Mononuclear cell (primary cell): Measurements from ENCODE around the gene SAMD13. TPM values are rescaled to one million over a fixed set of nuclear protein-coding genes. Genes with fewer than 3 reads are reported as not detected.

Experiments
- H3K27me3 ChIP-seq: 2 replicates; pipeline ENCODE4 v1.6.0; 2011; ENCODE audit warnings: low read length, control low read depth; ENCODE audit not compliant: insufficient read depth
- H3K4me1 ChIP-seq: 2 replicates; pipeline ENCODE4 v1.5.1; 2011; ENCODE audit warnings: mild to moderate bottlenecking, low read length, control low read depth; ENCODE audit not compliant: insufficient read depth
- H3K4me3 ChIP-seq: 2 replicates; pipeline ENCODE4 v1.5.1; 2011; ENCODE audit warnings: mild to moderate bottlenecking, low read length, moderate library complexity
- H3K9me3 ChIP-seq: 2 replicates; pipeline ENCODE4 v1.5.1; 2011; ENCODE audit warnings: low read depth, mild to moderate bottlenecking, control low read depth, low read length
- total RNA-seq: library from RNA; depleted of rRNA; stranded (reverse); fragments of >200 nt; gene quantifications from one replicate; pipeline ENCODE4 v1.2.3, GENCODE V29; 2012

Gene SAMD13
- total RNA-seq, 1 donor = 0.31 TPM

DNA sequence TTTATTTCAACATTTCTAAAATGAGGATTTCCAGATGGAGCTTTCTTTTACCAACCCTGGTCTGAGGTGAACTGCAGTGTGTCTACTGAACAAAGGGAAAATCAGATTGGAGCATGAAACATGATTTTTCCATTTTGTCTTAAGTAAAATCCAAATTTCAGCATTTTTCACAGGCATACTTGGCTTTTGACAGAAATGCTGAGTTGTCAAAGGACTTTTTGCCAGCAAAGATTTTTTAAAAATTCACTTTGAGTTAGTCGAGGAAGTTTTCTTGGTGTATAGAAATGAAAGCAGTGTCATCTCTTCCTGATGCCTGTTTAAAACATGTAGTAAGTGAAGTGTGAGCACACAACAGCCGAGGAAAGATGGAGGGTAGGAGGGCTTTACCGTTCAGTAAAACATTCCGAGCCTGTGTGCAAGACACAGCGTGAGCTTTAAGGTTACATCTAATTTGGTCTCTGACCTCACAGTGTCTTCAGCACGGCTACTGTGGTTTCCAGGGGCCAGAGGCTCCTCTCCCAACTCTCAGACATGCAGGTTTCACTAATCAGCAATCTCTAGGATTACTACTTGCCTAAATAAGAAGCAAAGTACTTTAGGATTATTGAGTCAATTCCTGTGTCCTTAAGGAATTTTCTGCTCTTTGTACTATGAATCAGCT is 45.9 kb downstream of the SAMD13 start:
- Histone ChIP-seq H3K9me3 (no peaks in the 10 kb centered on the region), H3K27me3 (no peaks in the 10 kb centered on the region), H3K4me1 (no peaks in the 10 kb centered on the region), H3K4me3 (no peak overlapping the region)

DNA sequence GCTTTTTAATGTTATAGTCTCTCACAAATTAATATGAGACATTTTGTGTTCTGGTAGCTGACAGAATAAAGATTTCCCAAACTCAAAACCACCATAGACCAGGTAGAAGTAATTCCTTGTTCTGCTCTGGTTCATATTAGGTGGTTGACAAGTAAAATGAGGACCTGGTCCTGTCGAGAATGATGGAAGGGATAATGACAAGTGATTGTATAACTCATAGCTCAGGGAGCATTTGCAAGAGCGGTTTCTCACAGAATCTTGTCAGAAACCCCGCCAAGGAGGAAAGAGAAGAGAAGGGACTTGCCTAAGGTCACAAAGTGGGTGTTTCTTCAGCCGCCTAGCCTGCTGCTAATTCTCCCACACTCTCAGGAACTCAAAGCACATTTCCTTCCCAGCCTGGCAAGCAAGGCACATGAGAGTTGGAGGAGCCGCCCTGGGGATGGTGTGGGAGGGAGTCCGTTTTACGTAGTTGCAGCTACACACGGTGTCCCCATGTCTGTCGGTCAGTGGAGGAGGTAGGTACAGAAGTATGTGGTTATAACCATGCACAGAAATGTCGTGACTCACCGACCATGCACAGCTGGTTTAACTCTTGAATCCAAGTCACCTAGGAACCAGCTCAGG is 46.5 kb downstream of the SAMD13 start:
- Histone ChIP-seq H3K9me3 (no peaks in the 10 kb centered on the region), H3K27me3 (no peaks in the 10 kb centered on the region), H3K4me1 (no peaks in the 10 kb centered on the region), H3K4me3 (no peak overlapping the region)

DNA sequence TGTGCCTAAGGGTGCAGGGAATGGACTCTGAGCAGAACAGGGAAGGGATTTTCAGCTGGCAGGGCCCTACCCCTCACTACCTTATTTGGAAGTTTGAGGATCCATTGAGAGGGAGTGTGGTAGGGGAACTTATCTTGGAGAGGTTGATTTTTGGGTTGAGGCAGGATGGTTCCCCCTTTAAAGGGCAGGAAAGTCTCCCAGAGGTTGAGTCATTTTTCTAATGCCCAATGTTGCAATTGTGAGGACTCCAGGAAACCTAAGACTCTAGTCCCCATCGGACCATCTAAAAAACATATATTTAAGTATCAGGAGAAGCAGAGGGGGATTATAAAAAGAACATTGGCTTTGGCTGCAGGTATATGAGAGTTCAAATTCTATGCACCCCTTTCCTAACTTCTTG is 47.3 kb downstream of the SAMD13 start:
- no peaks in the 10 kb centered on the region for H3K9me3 ChIP-seq
- H3K27me3 ChIP-seq = no peaks in the 10 kb centered on the region
- H3K4me3 ChIP-seq = no peak overlapping the region
- H3K4me1 ChIP-seq = no peaks in the 10 kb centered on the region

DNA sequence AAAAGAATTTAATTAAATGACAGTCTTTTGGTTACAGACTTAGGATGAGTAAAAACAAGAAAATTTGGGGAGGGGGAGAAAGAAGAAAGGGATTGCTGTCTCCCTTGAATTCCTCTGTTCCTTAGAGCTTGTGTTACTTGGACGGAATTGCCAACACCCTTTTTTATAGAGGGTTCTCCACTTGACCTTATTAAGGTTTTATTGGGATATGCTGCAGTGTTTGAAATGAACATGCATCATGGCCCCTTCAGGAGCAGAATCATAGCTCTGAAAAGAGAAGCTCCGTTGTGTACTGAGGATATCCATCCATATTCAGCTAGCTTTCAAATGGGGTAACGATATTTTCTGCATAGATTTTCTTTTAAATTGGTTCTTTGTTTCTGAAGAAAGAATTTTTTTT is 48.6 kb downstream of the SAMD13 start:
- Histone ChIP-seq H3K27me3 (no peaks in the 10 kb centered on the region), H3K4me3 (no peak overlapping the region), H3K4me1 (no peaks in the 10 kb centered on the region), H3K9me3 (no peaks in the 10 kb centered on the region)

DNA sequence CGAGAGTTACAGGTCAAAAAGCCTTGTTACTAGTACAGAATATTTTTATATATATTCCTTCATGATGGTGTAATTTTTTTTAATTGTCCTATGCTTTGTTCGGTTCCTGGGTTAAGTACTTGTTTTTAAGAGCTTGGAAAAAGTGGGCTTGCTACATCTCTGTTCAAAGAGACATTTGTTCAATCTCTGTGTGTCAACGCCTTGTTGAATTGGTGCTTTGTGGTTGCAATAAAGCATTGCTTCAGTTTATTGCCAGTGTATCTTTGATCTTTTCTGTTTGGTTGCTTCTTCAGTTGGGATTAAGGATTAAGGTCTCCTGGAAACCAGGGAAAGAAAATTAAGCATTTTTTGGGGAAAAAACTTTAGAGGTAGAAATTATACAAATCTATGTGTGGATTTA is 49.0 kb downstream of the SAMD13 start:
- no peaks in the 10 kb centered on the region for H3K4me1 ChIP-seq
- no peaks in the 10 kb centered on the region for H3K27me3 ChIP-seq
- H3K9me3 ChIP-seq = no peaks in the 10 kb centered on the region
- no peak overlapping the region for H3K4me3 ChIP-seq

DNA sequence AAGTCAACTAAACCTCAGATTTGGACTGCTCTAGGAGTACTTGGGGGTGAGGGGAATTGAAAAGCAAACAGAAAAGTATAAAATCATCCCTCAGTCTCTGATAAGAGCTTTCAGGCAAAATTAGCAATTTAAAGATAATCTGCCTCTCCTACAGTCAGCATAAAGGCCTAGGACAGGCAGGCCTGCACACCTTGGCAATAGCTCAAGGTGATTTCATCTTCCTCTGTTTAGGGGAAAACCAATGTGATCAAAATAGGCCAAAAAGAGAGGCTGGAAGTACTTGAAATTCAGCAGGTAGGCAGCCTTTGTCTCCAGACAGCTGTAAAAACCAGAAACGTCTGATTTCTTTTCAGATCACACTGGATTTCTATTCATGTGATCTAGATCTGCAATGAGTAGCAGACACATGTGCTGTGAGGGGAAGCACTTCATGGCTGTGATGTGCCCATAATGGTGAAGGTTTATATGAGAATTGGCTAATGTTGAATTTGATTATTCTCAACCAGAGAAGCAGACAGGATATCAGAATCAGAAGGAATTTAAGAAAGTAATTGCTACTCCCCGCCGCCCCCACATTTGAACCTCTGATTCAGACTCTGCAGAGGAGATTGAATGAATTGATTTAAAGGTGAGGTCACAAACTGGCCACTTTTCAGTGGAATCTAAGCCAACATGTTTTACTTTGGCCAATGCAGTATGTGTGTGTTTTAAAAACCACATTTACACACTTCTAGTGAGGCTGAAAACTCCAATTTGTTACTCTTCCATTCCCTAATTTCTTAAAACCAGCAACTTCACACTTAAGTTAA is 51.0 kb downstream of the SAMD13 start:
- no peaks in the 10 kb centered on the region for H3K9me3 ChIP-seq
- no peak overlapping the region for H3K4me3 ChIP-seq
- H3K4me1 ChIP-seq = no peaks in the 10 kb centered on the region
- no peaks in the 10 kb centered on the region for H3K27me3 ChIP-seq

DNA sequence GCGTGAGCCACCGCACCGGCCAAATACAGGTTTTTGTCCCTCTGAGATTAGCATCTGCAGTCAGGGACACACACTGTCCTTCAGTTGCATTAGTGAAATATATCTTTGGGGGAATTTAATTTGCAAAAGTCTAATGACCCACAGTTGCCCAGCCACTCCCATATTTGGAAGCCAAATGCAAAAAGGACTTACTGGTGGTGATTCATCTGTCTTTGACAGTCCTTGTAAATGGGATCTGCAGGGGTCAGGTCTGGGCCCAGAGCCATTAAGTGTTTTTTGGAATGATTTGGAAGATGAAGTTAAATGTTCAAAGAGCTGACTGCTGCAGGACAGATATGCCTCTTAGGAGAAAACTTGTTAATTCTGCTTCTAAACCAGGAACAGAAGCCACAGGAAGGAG is 52.2 kb downstream of the SAMD13 start:
- no peaks in the 10 kb centered on the region for H3K27me3 ChIP-seq
- H3K4me1 ChIP-seq = no peaks in the 10 kb centered on the region
- no peak overlapping the region for H3K4me3 ChIP-seq
- no peaks in the 10 kb centered on the region for H3K9me3 ChIP-seq

DNA sequence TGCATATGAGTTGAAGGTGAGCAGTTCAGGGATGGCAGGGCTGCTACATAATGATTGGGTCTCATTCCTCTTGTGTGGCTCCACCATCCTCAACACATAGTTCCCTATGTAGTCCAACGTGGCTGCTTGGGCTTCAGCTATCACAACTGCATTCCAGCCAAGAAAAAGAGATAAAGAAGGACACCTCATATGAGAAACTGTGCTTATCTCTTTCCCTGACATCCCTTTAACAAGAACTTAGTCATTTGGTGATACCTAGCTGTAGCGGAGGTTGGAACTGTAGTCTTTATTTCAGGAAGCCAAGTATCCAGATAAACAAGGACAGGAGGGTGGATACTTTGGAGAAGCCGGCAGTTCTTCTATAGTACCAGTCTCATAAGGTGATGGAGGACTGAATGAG is 54.0 kb downstream of the SAMD13 start:
- H3K4me3 ChIP-seq = no peak overlapping the region
- no peaks in the 10 kb centered on the region for H3K4me1 ChIP-seq
- H3K9me3 ChIP-seq = no peaks in the 10 kb centered on the region
- no peaks in the 10 kb centered on the region for H3K27me3 ChIP-seq

DNA sequence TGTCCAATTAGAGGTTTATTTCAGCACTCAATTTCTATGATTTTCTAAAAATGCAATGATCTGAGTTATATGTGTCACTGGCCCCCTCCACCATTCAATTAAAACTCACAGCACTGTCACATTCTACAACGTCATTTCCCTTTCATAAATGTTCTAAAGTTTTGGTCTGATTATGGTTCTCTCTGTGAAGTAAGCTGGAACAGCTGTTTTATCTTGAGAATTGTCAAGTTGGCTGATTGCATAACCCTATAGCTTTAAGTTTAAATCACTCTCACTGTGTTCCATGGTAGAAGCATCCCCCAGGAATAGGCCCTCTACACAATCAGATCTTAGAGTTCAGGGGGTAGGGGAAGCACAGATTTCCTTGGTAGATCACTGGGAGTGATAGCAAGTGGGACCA is 55.4 kb downstream of the SAMD13 start:
- no peak overlapping the region for H3K4me3 ChIP-seq
- H3K9me3 ChIP-seq = no peaks in the 10 kb centered on the region
- H3K27me3 ChIP-seq = no peaks in the 10 kb centered on the region
- no peaks in the 10 kb centered on the region for H3K4me1 ChIP-seq

DNA sequence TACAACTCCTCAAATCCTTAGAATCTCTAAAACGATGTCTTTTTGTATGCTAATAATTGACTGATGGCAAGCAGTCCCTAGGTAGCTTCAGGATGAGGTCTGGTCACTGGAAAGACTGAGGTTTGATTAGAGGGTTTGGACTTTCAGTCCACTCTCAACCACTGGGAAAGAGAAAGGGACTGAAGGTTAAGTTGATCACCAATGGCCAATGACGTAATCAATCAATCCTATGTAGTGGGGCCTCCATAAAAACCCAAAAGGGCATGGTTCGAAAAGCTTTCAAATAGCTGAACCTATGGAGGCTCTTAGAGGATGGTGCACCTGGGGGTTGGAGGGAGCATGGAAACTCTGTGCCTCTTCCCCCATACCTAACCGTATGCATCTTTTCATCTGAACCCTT is 57.2 kb downstream of the SAMD13 start:
- H3K4me1 ChIP-seq = no peaks in the 10 kb centered on the region
- H3K27me3 ChIP-seq = no peaks in the 10 kb centered on the region
- H3K9me3 ChIP-seq = no peaks in the 10 kb centered on the region
- no peak overlapping the region for H3K4me3 ChIP-seq

DNA sequence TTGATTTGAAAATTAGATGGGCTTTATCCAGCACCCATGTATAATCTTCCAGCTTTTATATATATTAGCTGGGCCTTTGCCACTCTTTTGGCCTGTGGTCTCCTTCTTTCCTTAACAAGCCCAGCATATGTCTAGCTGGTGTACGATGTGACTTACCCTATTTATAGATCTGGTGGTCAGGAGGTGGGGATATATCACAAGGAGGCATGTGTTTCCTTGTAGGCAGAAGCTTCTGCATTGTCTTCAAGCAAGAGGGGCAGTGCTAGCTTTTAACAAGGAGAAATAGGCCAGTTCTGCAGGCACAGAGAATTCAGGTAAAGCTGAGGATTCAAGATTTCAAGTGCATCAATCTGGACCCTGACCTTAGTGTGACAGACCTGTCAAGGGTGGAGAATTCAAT is 58.8 kb downstream of the SAMD13 start:
- H3K4me3 ChIP-seq = no peak overlapping the region
- H3K9me3 ChIP-seq = no peaks in the 10 kb centered on the region
- H3K4me1 ChIP-seq = no peaks in the 10 kb centered on the region
- no peaks in the 10 kb centered on the region for H3K27me3 ChIP-seq

DNA sequence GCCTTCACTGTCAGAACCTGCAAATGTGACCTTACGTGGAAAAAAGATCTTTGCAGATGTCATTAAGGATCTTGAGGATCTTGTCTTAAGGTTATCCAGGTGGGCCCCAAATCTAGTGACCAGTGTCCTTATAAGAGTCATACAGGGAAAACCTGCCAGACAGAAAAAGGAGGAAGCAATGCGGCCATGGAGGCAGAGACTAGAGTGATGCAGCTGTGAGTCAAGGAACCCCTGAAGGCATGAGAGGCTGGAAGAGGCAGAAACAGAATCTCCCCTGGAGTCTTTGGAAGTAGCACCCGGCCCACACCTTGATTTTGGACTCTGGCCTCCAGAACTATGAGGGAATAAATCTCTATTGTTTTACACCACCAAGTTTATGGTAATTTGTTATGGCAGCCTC is 60.3 kb downstream of the SAMD13 start:
- no peaks in the 10 kb centered on the region for H3K4me1 ChIP-seq
- no peak overlapping the region for H3K4me3 ChIP-seq
- H3K27me3 ChIP-seq = no peaks in the 10 kb centered on the region
- no peaks in the 10 kb centered on the region for H3K9me3 ChIP-seq

DNA sequence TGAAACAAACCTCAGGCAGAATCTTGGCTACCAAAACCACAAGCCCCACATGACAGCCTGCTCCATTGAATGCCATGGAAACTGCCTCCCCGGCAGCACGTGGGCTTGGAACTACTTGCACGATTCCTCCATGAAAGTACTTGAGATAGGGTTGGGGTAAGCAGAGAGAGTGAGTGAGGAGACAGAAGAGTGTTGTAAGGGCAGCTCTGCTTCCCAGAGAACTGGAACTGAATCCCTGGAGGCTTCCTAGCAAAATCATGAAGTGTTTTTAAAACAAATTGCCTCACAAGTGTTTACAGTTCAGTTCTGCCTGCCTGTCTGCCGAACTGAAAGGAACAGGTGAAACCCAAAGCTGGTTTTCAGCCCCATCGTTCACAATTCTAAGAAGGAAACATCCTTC is 61.5 kb downstream of the SAMD13 start:
- no peaks in the 10 kb centered on the region for H3K4me1 ChIP-seq
- H3K4me3 ChIP-seq = no peak overlapping the region
- H3K27me3 ChIP-seq = no peaks in the 10 kb centered on the region
- no peaks in the 10 kb centered on the region for H3K9me3 ChIP-seq

DNA sequence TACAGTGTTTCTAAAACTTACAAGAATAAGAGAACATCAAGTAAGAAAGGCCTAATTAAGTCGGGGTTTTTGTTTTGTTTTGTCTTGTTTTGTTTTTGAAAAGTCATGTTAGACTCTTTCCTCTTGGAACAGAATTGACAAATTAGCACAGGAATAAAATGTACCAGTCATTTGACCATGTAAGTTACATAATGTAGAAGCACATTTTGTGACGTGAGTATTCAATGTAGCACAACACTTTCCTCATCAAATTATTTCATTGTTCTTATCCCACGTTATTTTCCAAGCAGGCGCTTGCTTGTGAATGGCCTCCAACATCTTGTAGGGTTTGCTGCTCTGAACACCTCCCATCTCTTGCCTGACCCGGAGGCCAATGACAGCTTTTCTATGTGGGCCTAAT is 62.1 kb downstream of the SAMD13 start:
- H3K4me3 ChIP-seq = no peak overlapping the region
- no peaks in the 10 kb centered on the region for H3K4me1 ChIP-seq
- H3K27me3 ChIP-seq = no peaks in the 10 kb centered on the region
- H3K9me3 ChIP-seq = no peaks in the 10 kb centered on the region

DNA sequence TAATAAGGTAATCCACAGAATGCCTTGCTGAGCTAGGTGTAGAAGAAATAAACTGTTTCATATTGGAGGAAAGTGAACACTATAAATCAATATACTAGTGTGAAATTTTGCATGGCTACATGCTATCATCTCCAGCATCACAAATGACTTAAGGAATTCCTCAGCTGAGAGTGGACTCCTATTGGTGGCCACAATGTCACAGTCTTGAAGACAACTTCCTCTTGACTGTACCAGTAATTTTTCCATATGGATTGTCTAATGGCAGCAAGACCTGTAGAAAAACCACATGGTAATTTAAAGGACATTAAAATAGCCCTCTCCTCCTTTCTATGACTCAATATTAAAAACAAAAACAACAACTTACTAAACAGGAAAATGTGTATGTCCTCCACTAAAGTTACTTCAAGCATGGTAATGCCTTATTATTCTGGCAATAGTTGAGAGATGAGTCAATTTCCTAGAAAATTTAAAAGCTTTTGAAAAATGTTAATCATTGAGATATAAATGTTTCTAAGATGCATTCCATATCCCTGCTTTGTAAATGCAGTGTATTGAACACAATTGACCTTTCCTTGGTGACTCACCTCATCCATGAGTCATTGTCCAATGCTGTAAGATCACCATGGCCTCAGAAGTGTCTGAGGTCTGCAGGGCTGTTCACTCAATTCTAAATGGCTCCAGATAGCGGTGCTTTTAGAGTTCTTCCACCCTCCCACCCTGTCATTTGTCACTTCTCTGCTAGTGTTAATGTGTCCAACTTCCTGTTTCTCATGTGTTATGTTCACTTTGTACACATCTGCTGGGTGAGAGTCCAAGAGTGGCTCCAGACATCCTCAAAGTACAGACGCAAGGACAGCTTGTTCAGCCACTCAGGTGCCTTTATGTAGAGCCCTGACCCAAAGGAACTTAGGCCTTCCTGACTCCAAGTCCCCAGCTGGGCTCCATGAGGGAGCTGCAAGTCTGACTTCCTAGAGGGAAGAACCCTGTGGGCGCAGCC is 64.0 kb downstream of the SAMD13 start:
- Histone ChIP-seq H3K4me3 (no peak overlapping the region), H3K27me3 (no peaks in the 10 kb centered on the region), H3K4me1 (no peaks in the 10 kb centered on the region), H3K9me3 (no peaks in the 10 kb centered on the region)
